Measurements from ENCODE around the gene FTCD.
"Not testable (repeated sequence)": the region's sequence is repeated elsewhere in the genome, so short reads cannot be mapped to it uniquely, and the experiment has no call there.

Gene FTCD

GRCh38 chr21:46148106-46148505 lies 7.3 kb downstream of the FTCD start:
- Mint-ChIP-seq H3K9me3 (no peaks in the 10 kb centered on the region), H3K4me3 (no peak overlapping the region), H3K36me3 (no peaks in the 10 kb centered on the region), H3K4me1 (peaks cover 3 to 7% of the 10 kb centered on the region in 2 donors), H3K27ac (no peak overlapping the region), H3K27me3 (peaks cover 3 to 5% of the 10 kb centered on the region in 2 donors)
- ATAC-seq (replicated peaks), result no peak
- no peak for DNase-seq

- not testable (repeated sequence) for H3K4me3 Mint-ChIP-seq, H3K9me3 Mint-ChIP-seq, DNase-seq, H3K4me1 Mint-ChIP-seq, H3K36me3 Mint-ChIP-seq, H3K27ac Mint-ChIP-seq, H3K27me3 Mint-ChIP-seq
- ATAC-seq (replicated peaks), result peak in 1 of 2 donors; percentile 20
Observed at GRCh38 chr21:46147429-46147828, 8.0 kb downstream of the FTCD start.

DNA sequence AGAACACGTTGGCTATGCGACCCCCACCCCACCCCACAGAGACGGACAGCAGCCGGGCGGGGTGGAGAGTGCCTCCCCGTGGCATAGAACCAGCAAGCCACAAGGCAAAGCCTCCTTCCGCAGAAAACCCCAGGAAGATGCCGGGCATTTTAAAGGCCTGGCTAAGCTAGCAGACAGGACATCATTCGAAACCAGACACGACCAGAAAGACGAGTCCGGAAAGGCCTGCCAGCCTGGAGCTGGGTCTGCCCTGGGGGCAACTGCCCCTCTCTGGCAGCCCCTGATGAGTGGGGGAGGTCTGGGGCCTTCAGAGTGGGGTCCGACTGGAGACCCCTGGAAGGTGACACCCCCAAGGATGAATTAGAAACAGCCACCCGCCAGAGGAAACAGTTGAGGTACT lies 8.5 kb downstream of the FTCD start:
- H3K27ac Mint-ChIP-seq, result no peak overlapping the region
- no peak for ATAC-seq (replicated peaks)
- no peaks in the 10 kb centered on the region for H3K9me3 Mint-ChIP-seq
- no peak overlapping the region for H3K4me3 Mint-ChIP-seq
- H3K36me3 Mint-ChIP-seq, result no peaks in the 10 kb centered on the region
- peaks cover 3 to 5% of the 10 kb centered on the region in 2 donors for H3K27me3 Mint-ChIP-seq
- H3K4me1 Mint-ChIP-seq, result peaks cover 3 to 7% of the 10 kb centered on the region in 2 donors
- no peak for DNase-seq

- Mint-ChIP-seq H3K4me3 (no peak overlapping the region), H3K4me1 (peaks cover 3 to 7% of the 10 kb centered on the region in 2 donors), H3K27ac (no peak overlapping the region), H3K27me3 (peaks cover 3 to 5% of the 10 kb centered on the region in 2 donors), H3K36me3 (peaks cover 0 to 2% of the 10 kb centered on the region in 2 donors), H3K9me3 (no peaks in the 10 kb centered on the region)
- DNase-seq, result no peak
- ATAC-seq (replicated peaks), result no peak
Observed at GRCh38 chr21:46145840-46146691, 9.3 kb downstream of the FTCD start.

DNA sequence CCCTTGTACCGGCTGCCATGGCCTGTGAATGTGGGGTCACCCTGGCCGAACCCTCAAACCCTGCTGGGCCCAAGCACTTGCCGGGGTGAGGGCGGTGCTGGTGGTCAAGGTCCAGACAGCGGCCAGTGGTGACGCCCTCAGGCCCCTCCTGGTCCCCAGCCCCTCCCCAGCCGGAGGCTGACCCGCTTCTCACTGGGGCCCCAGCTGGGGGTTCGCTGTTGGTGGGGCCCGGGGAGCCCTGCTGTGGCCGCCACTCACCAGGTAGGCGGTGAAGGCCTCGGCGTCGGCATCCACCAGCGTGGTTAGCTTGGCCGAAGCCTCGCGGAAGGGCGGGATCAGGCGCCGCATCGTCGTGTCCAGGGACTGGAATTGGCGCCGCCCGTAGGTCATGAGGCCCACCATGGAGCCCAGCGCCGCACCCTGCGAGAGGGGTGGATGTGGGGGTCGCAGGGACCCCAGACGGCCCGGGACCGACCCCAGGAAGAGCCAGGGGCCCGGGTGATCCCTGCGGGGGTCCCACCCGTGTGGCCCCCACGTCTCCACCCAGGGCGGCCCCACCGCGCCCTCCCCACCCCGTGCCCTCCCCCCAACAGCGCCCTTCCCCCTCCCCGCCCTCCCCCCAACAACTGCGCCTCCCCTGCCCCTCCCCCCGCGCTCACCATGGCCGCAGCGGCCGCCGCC lies 10.1 kb downstream of the FTCD start:
- peaks cover 3 to 5% of the 10 kb centered on the region in 2 donors for H3K27me3 Mint-ChIP-seq
- no peak overlapping the region for H3K27ac Mint-ChIP-seq
- no peaks in the 10 kb centered on the region for H3K9me3 Mint-ChIP-seq

GRCh38 chr21:46144464-46145070 lies 10.8 kb downstream of the FTCD start:
- Mint-ChIP-seq H3K27me3 (peaks cover 3 to 7% of the 10 kb centered on the region in 2 donors), H3K9me3 (no peaks in the 10 kb centered on the region), H3K27ac (peak overlapping the region; percentile 91), H3K36me3 (peaks cover 0 to 2% of the 10 kb centered on the region in 2 donors), H3K4me1 (peaks cover 3 to 7% of the 10 kb centered on the region in 2 donors), H3K4me3 (peak overlapping the region in 1 of 2 donors; percentile 69)
- no peak for DNase-seq
- no peak for ATAC-seq (replicated peaks)

More for the DNA sequence above, 10.1 kb downstream of the FTCD start:
- H3K4me3 Mint-ChIP-seq, result no peak overlapping the region
- H3K4me1 Mint-ChIP-seq, result peaks cover 3 to 7% of the 10 kb centered on the region in 2 donors
- DNase-seq, result no peak
- peaks cover 0 to 2% of the 10 kb centered on the region in 2 donors for H3K36me3 Mint-ChIP-seq
- ATAC-seq (replicated peaks), result no peak

DNA sequence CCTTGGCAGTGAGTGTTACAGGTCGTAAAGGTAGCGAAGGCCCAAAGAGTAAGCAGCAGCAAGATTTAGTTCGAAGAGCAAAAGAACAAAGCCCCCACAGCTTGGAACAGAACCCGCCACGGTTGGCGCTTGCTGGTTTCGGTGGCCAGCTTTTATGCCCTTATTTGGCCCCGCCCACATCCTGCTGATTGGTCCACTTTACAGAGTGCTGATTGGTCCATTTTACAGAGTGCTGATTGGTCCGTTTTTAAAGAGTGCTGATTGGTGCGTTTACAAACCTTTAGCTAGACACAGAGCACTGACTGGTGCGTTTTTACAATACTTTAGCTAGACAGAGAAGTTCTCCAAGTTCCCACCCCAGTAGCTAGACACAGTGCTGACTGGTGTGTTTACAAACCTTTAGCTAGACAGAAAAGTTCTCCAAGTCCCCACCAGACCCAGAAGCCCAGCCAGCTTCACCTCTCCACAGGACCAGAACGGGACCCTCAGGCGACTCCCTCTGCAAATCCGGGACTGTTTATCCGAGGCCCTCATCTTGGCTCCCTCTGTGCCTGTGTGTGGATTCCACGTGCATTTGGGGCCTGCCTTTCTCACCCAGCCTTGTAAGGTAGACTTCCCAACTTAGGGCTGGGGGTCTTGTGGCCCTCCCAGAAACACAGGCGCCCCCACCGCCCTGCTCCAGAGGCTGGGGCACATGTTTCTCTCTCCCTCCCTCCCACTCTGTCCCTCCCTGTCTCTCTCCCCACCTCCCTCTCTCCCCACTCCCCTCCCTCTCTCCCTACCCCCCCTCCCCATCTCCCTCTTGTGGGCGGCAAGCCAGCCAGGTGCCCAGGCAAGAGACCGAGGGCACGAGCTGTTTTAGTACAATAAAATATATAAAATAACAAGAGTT lies 12.6 kb downstream of the FTCD start:
- peaks cover 0 to 2% of the 10 kb centered on the region in 2 donors for H3K36me3 Mint-ChIP-seq
- ATAC-seq (replicated peaks) (no peak), DNase-seq (no peak)
- no peak overlapping the region for H3K4me3 Mint-ChIP-seq
- H3K9me3 Mint-ChIP-seq, result no peaks in the 10 kb centered on the region
- no peak overlapping the region for H3K27ac Mint-ChIP-seq
- peaks cover 3 to 7% of the 10 kb centered on the region in 2 donors for H3K4me1 Mint-ChIP-seq
- H3K27me3 Mint-ChIP-seq, result peaks cover 3 to 15% of the 10 kb centered on the region in 2 donors

DNA sequence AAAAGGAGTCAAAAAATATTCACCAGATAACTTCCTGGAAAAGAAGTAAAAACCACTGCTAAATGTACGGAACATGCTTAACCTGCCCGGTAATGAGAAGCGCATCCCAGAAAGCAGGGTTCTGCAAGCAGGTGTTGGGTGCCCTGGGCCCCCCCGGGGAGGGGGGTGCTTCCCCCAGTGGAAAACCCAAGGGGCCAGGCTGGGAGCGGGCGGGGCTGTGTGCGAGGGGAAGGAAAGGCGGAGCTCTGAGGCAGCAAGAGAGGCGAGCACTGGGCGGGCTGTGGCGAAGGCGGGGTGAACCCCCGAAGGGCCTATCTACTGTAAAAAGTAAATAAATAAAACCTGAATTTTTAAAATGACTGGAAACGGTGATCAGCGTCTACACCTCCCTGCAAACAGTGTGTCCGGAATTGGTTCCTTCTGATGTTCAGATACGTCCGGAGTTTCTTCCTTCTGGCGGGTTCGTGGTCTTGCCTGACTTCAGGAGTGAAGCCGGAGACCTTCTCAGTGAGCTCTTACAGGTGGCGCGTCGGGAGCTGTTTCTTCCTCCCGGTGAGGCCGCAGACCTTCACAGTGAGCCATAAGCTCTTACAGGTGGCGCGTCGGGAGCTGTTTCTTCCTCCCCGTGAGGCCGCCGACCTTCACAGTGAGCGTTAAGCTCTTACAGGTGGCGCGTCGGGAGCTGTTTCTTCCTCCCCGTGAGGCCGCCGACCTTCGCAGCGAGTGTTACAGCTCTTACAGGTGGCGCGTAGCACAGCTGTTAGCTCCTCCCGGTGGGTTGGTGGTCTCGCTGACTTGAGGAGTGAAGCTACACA lies 13.4 kb downstream of the FTCD start:
- DNase-seq (no peak), ATAC-seq (replicated peaks) (no peak)
- H3K36me3 Mint-ChIP-seq, result peaks cover 0 to 2% of the 10 kb centered on the region in 2 donors
- H3K27ac Mint-ChIP-seq, result peak overlapping the region; percentile 87
- no peaks in the 10 kb centered on the region for H3K9me3 Mint-ChIP-seq
- H3K4me1 Mint-ChIP-seq, result peaks cover 3 to 7% of the 10 kb centered on the region in 2 donors
- peaks cover 3 to 24% of the 10 kb centered on the region in 2 donors for H3K27me3 Mint-ChIP-seq
- H3K4me3 Mint-ChIP-seq, result no peak overlapping the region

- H3K4me1 Mint-ChIP-seq; H3K36me3 Mint-ChIP-seq; DNase-seq; ATAC-seq (replicated peaks); H3K9me3 Mint-ChIP-seq; H3K27ac Mint-ChIP-seq; H3K4me3 Mint-ChIP-seq: not testable (repeated sequence)
- H3K27me3 Mint-ChIP-seq, result peaks cover 7 to 19% of the 10 kb centered on the region in 2 donors
Observed at GRCh38 chr21:46140352-46141003, 14.9 kb downstream of the FTCD start.

DNA sequence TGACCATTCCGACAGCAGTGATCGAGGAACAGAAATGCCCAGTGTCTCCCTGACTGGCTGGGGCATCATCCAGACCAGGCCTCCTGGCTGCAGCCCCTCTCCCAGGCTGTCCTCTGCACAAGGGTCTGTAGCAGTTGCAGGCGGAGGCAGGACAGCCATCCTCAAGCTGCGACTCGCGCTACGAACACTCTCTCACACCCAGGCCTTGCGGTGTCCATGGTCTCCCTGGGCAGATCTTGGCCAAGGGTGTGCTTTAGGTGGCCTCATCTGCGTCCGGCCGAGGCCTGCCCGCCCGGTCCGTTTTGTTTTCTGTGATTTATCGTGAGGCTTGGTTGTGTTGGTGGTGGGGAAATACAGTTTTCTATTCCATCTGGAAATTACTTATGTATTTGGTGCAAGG lies 15.7 kb downstream of the FTCD start:
- peaks cover 10 to 27% of the 10 kb centered on the region in 2 donors for H3K27me3 Mint-ChIP-seq
- H3K27ac Mint-ChIP-seq, result no peak overlapping the region
- peaks cover 3 to 7% of the 10 kb centered on the region in 2 donors for H3K4me1 Mint-ChIP-seq
- H3K9me3 Mint-ChIP-seq, result no peaks in the 10 kb centered on the region
- H3K36me3 Mint-ChIP-seq, result peaks cover 0 to 2% of the 10 kb centered on the region in 2 donors
- no peak overlapping the region for H3K4me3 Mint-ChIP-seq
- ATAC-seq (replicated peaks) (no peak), DNase-seq (no peak)

- Mint-ChIP-seq H3K4me3 (no peak overlapping the region), H3K27me3 (peaks cover 8 to 28% of the 10 kb centered on the region in 2 donors), H3K9me3 (no peaks in the 10 kb centered on the region), H3K36me3 (peaks cover 0 to 2% of the 10 kb centered on the region in 2 donors), H3K4me1 (no peaks in the 10 kb centered on the region), H3K27ac (no peak overlapping the region)
- no peak for DNase-seq
- ATAC-seq (replicated peaks), result no peak
Observed at GRCh38 chr21:46138383-46138970, 16.9 kb downstream of the FTCD start.

DNA sequence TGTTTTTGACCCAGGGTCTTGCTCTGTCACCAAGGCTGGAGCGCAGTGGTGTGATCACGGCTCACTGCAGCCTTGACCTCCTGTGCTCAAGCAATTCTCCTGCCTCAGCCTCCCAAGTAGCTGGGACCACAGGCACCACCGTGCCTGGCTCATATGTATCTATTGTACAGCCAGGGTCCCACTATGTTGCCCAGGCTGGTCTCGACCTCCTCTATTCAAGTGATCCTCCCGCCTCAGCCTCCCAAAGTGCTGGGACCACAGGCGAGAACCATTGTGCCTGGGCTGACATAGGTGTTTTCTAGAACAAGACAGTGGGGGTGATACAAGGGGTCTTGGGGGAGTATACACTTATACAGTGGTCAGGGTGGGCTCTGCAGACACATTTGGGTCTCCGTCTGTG lies 17.5 kb downstream of the FTCD start:
- no peaks in the 10 kb centered on the region for H3K9me3 Mint-ChIP-seq
- peaks cover 8 to 28% of the 10 kb centered on the region in 2 donors for H3K27me3 Mint-ChIP-seq
- H3K36me3 Mint-ChIP-seq, result peaks cover 0 to 2% of the 10 kb centered on the region in 2 donors
- ATAC-seq (replicated peaks) (no peak), DNase-seq (no peak)
- H3K4me3 Mint-ChIP-seq, result no peak overlapping the region
- H3K4me1 Mint-ChIP-seq, result no peaks in the 10 kb centered on the region
- H3K27ac Mint-ChIP-seq, result no peak overlapping the region

Measured in stimulated activated naive B cell treated with anti-CD40 and anti-IgM and Interleukin-4, amounts not matched to agents 10 μg/mL and 1 μg/mL and 100 μg/mL, for 72 hours (primary cell).